HepG2 (cell line): ENCODE measurements around the gene MED13L. TPM values are rescaled to one million over a fixed set of nuclear protein-coding genes. Genes with fewer than 3 reads are reported as not detected.

Experiments
- ATAC-seq: fragments of 200-7000 bp; cut with Tn5 transposase; 3 replicates; pipeline ENCODE4 v1.9.1; 2020; ENCODE audit warnings: mild to moderate bottlenecking, moderate library complexity
- BruUV-seq: library from RNA; stranded (reverse); fragments of 400-500 nt; replicated peaks from 2 replicates; lab custom pipeline; 2021; lab: Mats Ljungman, UMichigan
- CTCF ChIA-PET: fragments of 300-600 bp; formaldehyde crosslinking; extraction: SDS; loops from one replicate; lab custom pipeline; 2021; ENCODE audit warnings: low total read pairs, inconsistent platforms, low intra/inter-chr PET ratio; lab: Yijun Ruan, JAX
- POLR2A ChIA-PET: fragments of 350-600 bp; sonication (Branson Sonifier 250); formaldehyde crosslinking; loops from one replicate; lab custom pipeline; 2020; ENCODE audit warnings: antibody characterized with exemption, inconsistent platforms; lab: Yijun Ruan, JAX
- DNase-seq: peaks from one replicate; pipeline ENCODE4 v3.0.0-alpha.2; 2015; ENCODE audit warnings: low spot score
- FAIRE-seq: peaks from 3 replicates; lab custom pipeline; 2011; peaks lifted over from hg19 to GRCh38; lab: Jason Lieb, UNC
- H2AFZ ChIP-seq: one replicate; pipeline ENCODE4 v1.6.1; 2011; ENCODE audit warnings: low read length, inconsistent platforms
- H3K27ac ChIP-seq: fragments of 300-600 bp; 3 replicates; pipeline ENCODE4 v1.8.0; 2011; ENCODE audit warnings: mixed run types, mild to moderate bottlenecking, mixed read lengths, low read length, inconsistent platforms; ENCODE audit not compliant: insufficient read depth; ENCODE audit errors: extremely low read length
- H3K27me3 ChIP-seq, 2 experiments: fragments of 200-600 bp in 1 of 2; 2 replicates in 1 of 2; 3 replicates in 1 of 2; pipeline versions ENCODE4 v1.6.0 to v1.8.0; 2011; ENCODE audit warnings: low read length in 2 of 2, mild to moderate bottlenecking in 2 of 2, moderate library complexity in 2 of 2, inconsistent platforms in 1 of 2; ENCODE audit not compliant: insufficient read depth in 2 of 2, control insufficient read depth in 1 of 2
- H3K36me3 ChIP-seq, 2 experiments: fragments of 200-600 bp in 1 of 2; replicated peaks in 1 of 2; 2 replicates in 1 of 2; 3 replicates in 1 of 2; pipeline versions ENCODE4 v1.5.1 to v1.8.0; 2011; ENCODE audit warnings: low read length in 2 of 2, inconsistent platforms in 1 of 2; ENCODE audit not compliant: insufficient read depth in 2 of 2, control insufficient read depth in 1 of 2
- H3K4me1 ChIP-seq: 2 replicates; pipeline ENCODE4 v1.5.1; 2012; ENCODE audit warnings: low read length, inconsistent platforms; ENCODE audit not compliant: insufficient read depth
- H3K4me2 ChIP-seq: 2 replicates; pipeline ENCODE4 v1.6.0; 2011; ENCODE audit warnings: low read depth, low read length, inconsistent platforms
- H3K4me3 ChIP-seq, 3 experiments: fragments of 200-600 bp in 1 of 3; sonication (generic), shearing (Covaris generic) in 1 of 3; replicated peaks in 1 of 3; 2 replicates each; pipeline ENCODE4 v1.5.1; 2011 to 2016; ENCODE audit warnings: low read length in 3 of 3, inconsistent platforms in 2 of 3, low read depth in 2 of 3, mild to moderate bottlenecking in 2 of 3, control low read depth in 1 of 3, mixed read lengths in 1 of 3; ENCODE audit not compliant: insufficient read depth in 1 of 3
- H3K79me2 ChIP-seq: one replicate; pipeline ENCODE4 v1.6.1; 2011; ENCODE audit warnings: low read length, inconsistent platforms; ENCODE audit not compliant: insufficient read depth
- H3K9ac ChIP-seq: 2 replicates; pipeline ENCODE4 v1.6.0; 2011; ENCODE audit warnings: mild to moderate bottlenecking, low read depth, low read length, inconsistent platforms; ENCODE audit not compliant: insufficient read depth
- H3K9me3 ChIP-seq: 2 replicates; pipeline ENCODE4 v1.5.1; 2012; ENCODE audit warnings: mild to moderate bottlenecking, low read length
- H4K20me1 ChIP-seq: 2 replicates; pipeline ENCODE4 v1.6.0; 2011; ENCODE audit warnings: inconsistent platforms, mild to moderate bottlenecking, low read length, moderate library complexity; ENCODE audit not compliant: insufficient read depth
- SMAD3 ChIP-seq: sonication (generic); formaldehyde crosslinking; IDR thresholded peaks from 2 replicates; pipeline ENCODE4 v1.4.0; 2020; ENCODE audit warnings: missing genetic modification reagents
- TARDBP ChIP-seq: sonication (generic); formaldehyde crosslinking; IDR thresholded peaks from 2 replicates; pipeline ENCODE4 v1.8.0; 2022; ENCODE audit warnings: mild to moderate bottlenecking, missing genetic modification reagents
- ZNF569 ChIP-seq: sonication (generic); formaldehyde crosslinking; IDR thresholded peaks from 2 replicates; pipeline ENCODE4 v1.5.0; 2020; ENCODE audit warnings: mild to moderate bottlenecking, missing genetic modification reagents, moderate library complexity, borderline replicate concordance
- WGBS: methylation state at CpG from one replicate; pipeline ENCODE4 v1.1.6; 2017; ENCODE audit warnings: low lambda C conversion rate; 5-methylcytosine and 5-hydroxymethylcytosine counted together
- in situ Hi-C: cut with HindIII; loops from 2 replicates; pipeline ENCODE4 v1.10.0; 2017; ENCODE audit warnings: low pct_unique_long_range_greater_than_20kb; ENCODE audit not compliant: extremely low pct_ligation_motif_present
- intact Hi-C: fragments of 100-400 bp; cut with micrococcal nuclease; formaldehyde crosslinking; loops from one replicate; pipeline ENCODE4 v1.10.0; 2022; ENCODE audit not compliant: unreplicated experiment
- polyA plus RNA-seq, 8 experiments: library from polyadenylated mRNA; depleted of rRNA in 3 of 8; stranded (reverse) in 7 of 8; unstranded in 1 of 8; fragments of >200 nt; fragmentation: Illumina TruSeq in 4 of 8; extraction: Trizol in 4 of 8; gene quantifications; 2 replicates each; pipeline versions ENCODE4 v1.2.1 to v1.2.3, GENCODE V29; 2011 to 2016; ENCODE audit warnings: low read depth in 4 of 8, missing spikeins in 1 of 8, mixed read lengths in 1 of 8; ENCODE audit not compliant: insufficient read depth in 1 of 8
- total RNA-seq, 5 experiments: library from RNA; depleted of rRNA; stranded (reverse); fragments of >200 nt; fragmentation: Illumina TruSeq; extraction: Trizol; gene quantifications; 2 replicates each; pipeline ENCODE4 v1.2.3, GENCODE V29; 2016; ENCODE audit warnings: low read depth in 1 of 5
- TF ChIP-seq, protein P1 (sequence below): sonication (generic); formaldehyde crosslinking; IDR thresholded peaks from 2 replicates; pipeline ENCODE4 v1.4.0; 2020; ENCODE audit warnings: mild to moderate bottlenecking, missing genetic modification reagents
- TF ChIP-seq, protein P2 (sequence below): fragments of 450-650 bp; IDR thresholded peaks from 2 replicates; pipeline ENCODE4 v1.6.1; 2017
- TF ChIP-seq, protein P3 (sequence below): sonication (generic); formaldehyde crosslinking; IDR thresholded peaks from 2 replicates; pipeline ENCODE4 v1.5.0; 2020; ENCODE audit warnings: missing genetic modification reagents

The MED13L gene
- total and polyA plus RNA-seq, 2 of the 13 experiments (the other 11 are each of a cell fraction or from before 2014, with no cell fraction given), result 24.8 to 38.9 TPM

DNA sequence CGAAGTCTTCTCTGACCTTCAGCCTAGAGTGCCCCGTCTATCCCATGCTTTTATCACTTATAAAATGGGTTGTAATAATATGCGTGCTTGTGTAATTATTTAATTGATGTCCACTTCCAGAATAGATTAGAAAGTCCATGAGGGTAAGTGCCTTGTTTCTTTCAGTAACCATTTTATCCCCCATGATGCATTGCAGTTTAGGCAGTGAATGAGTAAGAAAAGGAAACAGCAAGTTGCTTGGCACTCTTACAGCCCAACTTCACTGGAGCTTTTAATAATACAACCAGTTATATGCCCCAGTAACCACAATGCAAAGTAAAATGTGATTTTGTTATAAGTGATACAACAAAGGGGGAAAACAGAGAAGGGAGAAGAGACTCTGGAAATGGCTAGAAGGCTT lies 287.3 kb downstream of the MED13L start:
- ChIA-PET POLR2A (no interaction called here), CTCF (no interaction called here)
- in situ Hi-C loops (loop anchor here (10.0 kb wide), 2 partner anchors 245 to 605 kb away; no protein-coding TSS in a partner anchor), intact Hi-C loops (loop anchor here (10.0 kb wide), 2 partner anchors 445 to 705 kb away; no protein-coding TSS in a partner anchor)
- Histone ChIP-seq H3K4me1 (peaks cover 8% of the 10 kb centered on the region), H3K79me2 (no peaks in the 10 kb centered on the region), H2AFZ (no peak overlapping the region), H3K9me3 (no peaks in the 10 kb centered on the region), H3K9ac (no peak overlapping the region), H4K20me1 (no peaks in the 10 kb centered on the region), H3K4me3 (no peak overlapping the region), H3K36me3 (peaks cover 12 to 45% of the 10 kb centered on the region in 2 experiments), H3K27me3 (no peaks in the 10 kb centered on the region), H3K4me2 (no peak overlapping the region), H3K27ac (no peak overlapping the region)
- FAIRE-seq, result no peak
- BruUV-seq, result no TSS peak
- no peak for DNase-seq
- ATAC-seq, result no peak
- no peak for TF ChIP-seq TARDBP
- TF ChIP-seq, protein P1, sequence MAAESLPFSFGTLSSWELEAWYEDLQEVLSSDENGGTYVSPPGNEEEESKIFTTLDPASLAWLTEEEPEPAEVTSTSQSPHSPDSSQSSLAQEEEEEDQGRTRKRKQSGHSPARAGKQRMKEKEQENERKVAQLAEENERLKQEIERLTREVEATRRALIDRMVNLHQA (CRISPR knock-in tag), result no peak
- TF ChIP-seq SMAD3 (CRISPR knock-in tag), result no peak
- TF ChIP-seq, protein P2, sequence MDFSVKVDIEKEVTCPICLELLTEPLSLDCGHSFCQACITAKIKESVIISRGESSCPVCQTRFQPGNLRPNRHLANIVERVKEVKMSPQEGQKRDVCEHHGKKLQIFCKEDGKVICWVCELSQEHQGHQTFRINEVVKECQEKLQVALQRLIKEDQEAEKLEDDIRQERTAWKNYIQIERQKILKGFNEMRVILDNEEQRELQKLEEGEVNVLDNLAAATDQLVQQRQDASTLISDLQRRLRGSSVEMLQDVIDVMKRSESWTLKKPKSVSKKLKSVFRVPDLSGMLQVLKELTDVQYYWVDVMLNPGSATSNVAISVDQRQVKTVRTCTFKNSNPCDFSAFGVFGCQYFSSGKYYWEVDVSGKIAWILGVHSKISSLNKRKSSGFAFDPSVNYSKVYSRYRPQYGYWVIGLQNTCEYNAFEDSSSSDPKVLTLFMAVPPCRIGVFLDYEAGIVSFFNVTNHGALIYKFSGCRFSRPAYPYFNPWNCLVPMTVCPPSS, result no peak
- TF ChIP-seq ZNF569 (CRISPR knock-in tag), result no peak
- TF ChIP-seq, protein P3, sequence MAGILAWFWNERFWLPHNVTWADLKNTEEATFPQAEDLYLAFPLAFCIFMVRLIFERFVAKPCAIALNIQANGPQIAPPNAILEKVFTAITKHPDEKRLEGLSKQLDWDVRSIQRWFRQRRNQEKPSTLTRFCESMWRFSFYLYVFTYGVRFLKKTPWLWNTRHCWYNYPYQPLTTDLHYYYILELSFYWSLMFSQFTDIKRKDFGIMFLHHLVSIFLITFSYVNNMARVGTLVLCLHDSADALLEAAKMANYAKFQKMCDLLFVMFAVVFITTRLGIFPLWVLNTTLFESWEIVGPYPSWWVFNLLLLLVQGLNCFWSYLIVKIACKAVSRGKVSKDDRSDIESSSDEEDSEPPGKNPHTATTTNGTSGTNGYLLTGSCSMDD, result no peak
- WGBS, result 94% methylated on average over 3 of the region's 3 CpGs
